Hematopoietic multipotent progenitor cell treated with erythropoietin and hydrocortisone succinate and interleukin-3 and kit ligand, for 17 days (in vitro differentiated cells): ENCODE data around the gene SORT1.
"Not testable (repeated sequence)": the region's sequence is repeated elsewhere in the genome, so short reads cannot be mapped to it uniquely, and the experiment has no call there.

Experiments
- DNase-seq: peaks from one replicate; pipeline ENCODE4 v3.0.0-alpha.2; 2015; ENCODE audit warnings: low spot score

SORT1 gene

GRCh38 chr1:109298666-109299557, 98.8 kb downstream of the SORT1 start:
- no peak for DNase-seq

- no peak for DNase-seq
Observed at GRCh38 chr1:109296782-109297181, 100.9 kb downstream of the SORT1 start.

GRCh38 chr1:109295712-109296415, 101.9 kb downstream of the SORT1 start:
- DNase-seq, result no peak

GRCh38 chr1:109294481-109294880, 103.2 kb downstream of the SORT1 start:
- no peak for DNase-seq

GRCh38 chr1:109293026-109293425, 104.7 kb downstream of the SORT1 start:
- DNase-seq, result no peak

GRCh38 chr1:109292364-109292763, 105.4 kb downstream of the SORT1 start:
- DNase-seq, result no peak

- DNase-seq, result no peak
Observed at GRCh38 chr1:109290998-109291397, 106.7 kb downstream of the SORT1 start.

GRCh38 chr1:109290137-109290536, 107.6 kb downstream of the SORT1 start:
- no peak for DNase-seq

GRCh38 chr1:109286762-109287161, 111.0 kb downstream of the SORT1 start:
- DNase-seq, result not testable (repeated sequence)

- no peak for DNase-seq
Observed at GRCh38 chr1:109283748-109284600, 113.7 kb downstream of the SORT1 start.

- peak; percentile 95 for DNase-seq
Observed at GRCh38 chr1:109282952-109283747, 114.6 kb downstream of the SORT1 start, which contains the start of gene PSRC1. Gene PSRC1 (minus strand): TSS chr1:109283145.

GRCh38 chr1:109282497-109282951, 115.2 kb downstream of the SORT1 start:
- DNase-seq, result no peak

- no peak for DNase-seq
Observed at GRCh38 chr1:109281680-109282496, 115.8 kb downstream of the SORT1 start.

GRCh38 chr1:109280862-109281261, 116.9 kb downstream of the SORT1 start:
- DNase-seq, result no peak

GRCh38 chr1:109279615-109280278, 118.0 kb downstream of the SORT1 start:
- DNase-seq, result no peak

GRCh38 chr1:109277434-109278204, 120.1 kb downstream of the SORT1 start:
- peak; percentile 78 for DNase-seq

GRCh38 chr1:109275706-109276345, 121.9 kb downstream of the SORT1 start:
- no peak for DNase-seq
